BJ (cell line): Measurements from ENCODE around the gene OPRL1. TPM values are rescaled to one million over a fixed set of nuclear protein-coding genes. Genes with fewer than 3 reads are reported as not detected.

ENCODE experiments used
- CTCF ChIA-PET: fragments of 350-600 bp; formaldehyde crosslinking; extraction: SDS; loops from one replicate; lab custom pipeline; 2021; ENCODE audit warnings: antibody characterized with exemption, inconsistent platforms; lab: Yijun Ruan, JAX
- POLR2A ChIA-PET: fragments of 300-600 bp; sonication (Branson Sonifier 250); formaldehyde crosslinking; extraction: SDS; loops from one replicate; lab custom pipeline; 2021; ENCODE audit warnings: antibody characterized with exemption; lab: Charles Lee
- DNase-seq: peaks from one replicate; pipeline ENCODE4 v3.0.0-alpha.2; 2011; ENCODE audit warnings: low read depth
- H3K27me3 ChIP-seq: 2 replicates; pipeline ENCODE4 v1.6.0; 2011; ENCODE audit warnings: low read length; ENCODE audit not compliant: control insufficient read depth, insufficient read depth
- H3K36me3 ChIP-seq: 2 replicates; pipeline ENCODE4 v1.5.1; 2011; ENCODE audit warnings: low read length; ENCODE audit not compliant: control insufficient read depth, insufficient read depth
- H3K4me3 ChIP-seq: 2 replicates; pipeline ENCODE4 v1.5.1; 2011; ENCODE audit warnings: low read depth, mild to moderate bottlenecking, control low read depth, low read length
- CTCF ChIP-seq: IDR thresholded peaks from 2 replicates; pipeline ENCODE4 v1.5.1; 2011; ENCODE audit warnings: low read depth, mild to moderate bottlenecking, control low read depth, inconsistent platforms, low read length, moderate library complexity; ENCODE audit not compliant: insufficient read depth
- polyA plus RNA-seq: library from polyadenylated mRNA; depleted of rRNA; stranded (reverse); fragments of >200 nt; gene quantifications from 2 replicates; pipeline ENCODE4 v1.2.3, GENCODE V29; 2011

OPRL1 gene
- polyA plus RNA-seq, 1 experiment: 0.97 TPM

GRCh38 chr20:64105846-64106434 is 26.1 kb downstream of the OPRL1 start:
- TF ChIP-seq CTCF: no peak
- Histone ChIP-seq H3K36me3 (no peaks in the 10 kb centered on the region), H3K4me3 (no peak overlapping the region), H3K27me3 (peaks cover 19% of the 10 kb centered on the region)
- no peak for DNase-seq
- CTCF ChIA-PET: interaction anchor here (4.2 kb wide), 1 partner anchor 14 kb away, joined by 20 read pairs; no protein-coding TSS in a partner anchor
- POLR2A ChIA-PET: no interaction called here

GRCh38 chr20:64106435-64106961 is 26.6 kb downstream of the OPRL1 start:
- Histone ChIP-seq H3K27me3 (peaks cover 14% of the 10 kb centered on the region), H3K4me3 (no peak overlapping the region), H3K36me3 (no peaks in the 10 kb centered on the region)
- DNase-seq: no peak
- POLR2A ChIA-PET: no interaction called here
- CTCF ChIA-PET: interaction anchor here (4.2 kb wide), 1 partner anchor 14 kb away, joined by 20 read pairs; no protein-coding TSS in a partner anchor
- no peak for TF ChIP-seq CTCF

GRCh38 chr20:64106981-64107735 is 27.3 kb downstream of the OPRL1 start, which contains the start of gene NPBWR2:
NPBWR2 (minus strand) TSS chr20:64107565; CDS start chr20:64106831, 734 bp downstream.
- Histone ChIP-seq H3K27me3 (peaks cover 8% of the 10 kb centered on the region), H3K4me3 (no peak within 1 kb of the TSS), H3K36me3 (no peaks in the 10 kb centered on the region)
- ChIA-PET POLR2A (no interaction called here), CTCF (interaction anchor here (4.2 kb wide), 1 partner anchor 13 kb away, joined by 20 read pairs; no protein-coding TSS in a partner anchor)
- no peak for DNase-seq
- no peak for TF ChIP-seq CTCF

GRCh38 chr20:64107736-64108457 is 28.0 kb downstream of the OPRL1 start:
- TF ChIP-seq CTCF: no peak
- CTCF ChIA-PET: interaction anchor here (4.2 kb wide), 1 partner anchor 12 kb away, joined by 20 read pairs; no protein-coding TSS in a partner anchor
- Histone ChIP-seq H3K4me3 (no peak overlapping the region), H3K27me3 (peaks cover 6% of the 10 kb centered on the region), H3K36me3 (no peaks in the 10 kb centered on the region)
- no peak for DNase-seq
- POLR2A ChIA-PET: no interaction called here
